HG03469 (cell line): Measurements from ENCODE around the gene F8.

ENCODE experiments used
- ATAC-seq: cut with Tn5 transposase; IDR thresholded peaks from one replicate; pipeline ENCODE4 v1.9.1; 2021; ENCODE audit warnings: mild to moderate bottlenecking, moderate library complexity, moderate number of reproducible peaks; ENCODE audit not compliant: unreplicated experiment

Gene F8

DNA sequence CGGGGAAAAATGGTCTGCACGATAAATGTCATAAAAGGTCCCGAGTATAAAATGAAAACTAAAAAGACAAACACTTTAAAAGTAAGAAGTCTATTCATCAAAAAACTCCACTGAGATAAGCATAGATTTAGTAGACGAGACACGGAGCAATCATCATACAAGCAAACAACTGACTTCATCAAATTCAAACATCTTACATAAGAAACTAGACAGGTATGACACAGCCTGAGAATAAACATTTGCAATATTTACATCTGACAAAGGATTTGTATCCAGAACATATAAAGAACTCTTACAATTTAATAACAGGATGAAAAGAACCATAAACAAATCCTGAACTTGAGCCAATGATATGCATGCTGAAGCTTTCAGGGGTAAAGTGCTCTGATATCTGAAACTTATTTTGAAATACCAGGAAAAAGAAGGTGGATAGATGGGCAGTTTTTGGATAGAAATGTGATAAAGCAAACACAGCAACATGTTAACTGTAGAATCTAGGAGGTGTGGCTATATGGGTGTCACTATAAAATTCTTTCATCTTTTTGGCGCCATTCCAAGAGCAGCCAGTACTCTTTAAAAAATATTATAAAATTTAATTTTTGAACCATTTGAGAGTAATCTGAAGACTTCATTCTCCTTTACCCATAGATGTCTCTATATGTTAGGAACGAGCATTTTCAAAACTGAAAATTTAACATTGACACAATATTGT lies 229.3 kb downstream of the F8 start:
- no peak for ATAC-seq

DNA sequence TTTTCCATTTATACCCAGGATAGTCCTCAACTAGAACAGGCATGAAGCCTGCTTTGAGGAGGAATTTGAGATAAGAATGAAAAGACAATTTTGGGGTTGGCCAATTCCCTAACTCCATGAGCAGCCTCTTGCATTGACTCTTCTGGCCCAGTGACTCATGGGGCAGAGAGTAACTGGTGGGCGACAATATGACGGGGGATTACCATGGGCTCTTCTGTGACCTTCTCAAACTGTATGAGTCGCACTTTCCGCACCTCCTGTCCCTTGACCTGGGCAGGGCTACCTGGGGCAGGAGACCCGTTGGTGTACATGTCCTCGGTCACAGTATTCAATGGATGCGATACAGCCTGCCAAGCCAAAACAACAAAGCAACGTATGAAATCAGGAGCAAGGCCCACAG lies 230.6 kb downstream of the F8 start:
- no peak for ATAC-seq

DNA sequence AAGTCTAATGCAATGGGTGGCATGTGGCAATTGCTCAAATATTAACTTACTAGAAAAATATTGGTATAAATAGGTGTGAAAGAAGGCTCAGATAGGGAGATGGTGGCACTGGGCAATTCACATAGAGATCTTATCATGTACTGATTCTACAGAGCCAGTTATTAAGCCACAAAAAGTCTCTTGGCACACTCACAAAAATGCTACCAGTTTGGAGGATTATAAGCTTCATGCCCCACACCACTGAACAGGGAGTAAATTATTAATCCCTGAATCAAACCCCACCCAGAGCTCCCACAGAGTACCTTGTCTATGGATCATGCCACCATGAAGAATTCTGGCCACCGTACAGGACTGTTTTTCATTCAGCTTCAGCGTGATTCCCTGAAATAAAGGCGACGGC lies 231.1 kb downstream of the F8 start:
- ATAC-seq: no peak
